MV-4-11 (cell line): ENCODE results near the gene OR5I1.
"Not testable (repeated sequence)": the region's sequence is repeated elsewhere in the genome, so short reads cannot be mapped to it uniquely, and the experiment has no call there.

ENCODE experiments used
- DNase-seq: peaks from one replicate; lab custom pipeline; 2025; lab: John Stamatoyannopoulos, UW

OR5I1 gene

DNA sequence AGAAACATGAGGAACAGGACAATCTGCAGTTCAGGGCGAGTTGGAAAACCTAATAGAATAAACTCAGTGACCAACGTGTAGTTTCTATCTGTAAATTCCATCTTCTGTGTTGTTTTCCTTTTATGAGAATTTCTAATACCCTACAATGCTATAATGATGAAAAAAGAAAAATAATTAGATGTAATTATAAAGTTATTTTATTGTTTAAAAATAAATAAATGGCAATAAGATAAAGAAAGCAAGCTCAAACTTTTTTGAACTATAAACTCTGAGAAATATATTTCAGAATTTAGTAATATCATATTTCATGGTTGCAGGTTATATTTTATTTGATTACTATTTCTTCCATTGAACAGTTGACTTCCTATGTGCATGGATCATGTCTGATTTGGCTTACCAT, at the start of gene OR5I1:
TSS of gene OR5I1 (minus strand) at position 101 of the 400 bp plus-strand sequence. CDS start at position 101, 0 bp downstream.
- no peak for DNase-seq

DNA sequence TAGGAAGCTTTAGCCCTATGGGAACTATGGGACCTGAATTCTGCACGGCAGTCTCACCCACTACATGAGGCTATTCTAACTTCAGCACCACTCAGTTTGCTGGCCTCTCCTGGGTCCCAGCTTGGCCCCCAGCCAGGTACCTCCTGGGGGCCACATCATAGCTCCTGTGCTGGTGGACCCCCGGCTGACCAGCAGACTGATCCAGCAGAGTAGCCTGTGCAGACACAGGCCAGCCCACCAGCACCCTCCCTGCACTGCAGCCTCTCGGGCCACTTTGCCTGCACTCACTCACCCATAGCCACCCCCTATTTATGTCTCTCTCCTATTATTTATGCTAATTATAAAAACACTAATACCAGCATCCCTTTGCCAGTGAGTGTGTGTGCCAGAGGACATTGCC, 34.7 kb upstream of the OR5I1 start:
- no peak for DNase-seq

DNA sequence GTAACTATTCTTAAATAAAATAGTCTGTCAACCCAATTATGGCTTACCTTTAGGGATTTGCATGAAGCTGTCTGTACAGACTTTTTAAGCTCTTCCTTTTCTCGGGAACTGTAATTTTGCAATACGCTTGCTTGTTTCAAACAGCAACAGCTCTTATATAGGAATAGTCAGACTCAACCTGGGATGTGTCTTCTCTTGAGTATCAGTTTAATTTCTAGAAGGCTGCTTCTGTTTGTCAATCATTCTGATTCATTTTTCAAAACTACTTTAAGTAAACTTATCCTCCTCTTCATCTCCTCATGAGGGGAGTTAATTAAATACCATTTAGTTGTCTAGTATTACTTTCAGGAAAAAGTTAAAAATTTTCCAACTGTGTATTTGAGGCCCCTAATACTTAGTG, 33.6 kb upstream of the OR5I1 start, which contains the start of gene OR10AG1:
TSS of gene OR10AG1 (minus strand) at position 101 of the 400 bp plus-strand sequence. CDS start at position 63, 38 bp downstream.
- no peak for DNase-seq

DNA sequence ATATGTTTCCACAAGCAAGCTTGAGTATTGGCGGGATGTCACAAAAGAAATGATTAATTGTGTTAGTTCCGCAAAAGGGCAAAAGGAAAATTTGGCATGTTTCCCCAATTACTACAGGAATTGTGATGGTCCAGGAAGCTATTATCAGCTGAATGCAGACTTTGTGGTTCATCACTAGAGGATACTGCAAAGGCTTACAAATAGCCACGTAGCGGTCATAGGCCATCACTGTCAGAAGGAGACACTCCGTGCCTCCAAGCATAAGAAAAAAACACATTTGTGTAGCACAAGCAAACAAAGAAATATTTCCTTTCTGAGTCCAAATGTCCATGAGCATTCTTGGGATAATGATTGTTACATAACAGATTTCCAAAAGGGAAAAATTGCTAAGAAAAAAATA, 31.7 kb upstream of the OR5I1 start:
- DNase-seq, result no peak

DNA sequence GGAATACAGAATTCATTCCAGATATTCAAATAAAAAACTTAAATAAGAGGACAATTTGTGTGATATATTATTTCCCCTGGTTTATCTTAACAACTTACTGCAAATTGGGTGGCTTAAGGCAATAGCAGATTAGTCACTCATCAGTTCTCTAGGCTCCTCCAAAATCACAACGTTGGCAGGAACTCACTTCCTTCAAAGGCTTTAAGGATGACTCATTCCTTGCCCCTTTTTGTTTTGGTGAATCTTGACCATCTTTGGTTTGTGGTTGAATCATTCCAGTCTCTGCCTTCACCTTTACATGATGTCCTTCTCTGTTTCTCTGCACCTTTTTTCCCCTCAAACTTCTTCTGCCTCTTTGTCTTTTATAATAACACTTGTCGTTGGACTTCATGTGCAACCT, 30.2 kb upstream of the OR5I1 start:
- DNase-seq, result no peak

DNA sequence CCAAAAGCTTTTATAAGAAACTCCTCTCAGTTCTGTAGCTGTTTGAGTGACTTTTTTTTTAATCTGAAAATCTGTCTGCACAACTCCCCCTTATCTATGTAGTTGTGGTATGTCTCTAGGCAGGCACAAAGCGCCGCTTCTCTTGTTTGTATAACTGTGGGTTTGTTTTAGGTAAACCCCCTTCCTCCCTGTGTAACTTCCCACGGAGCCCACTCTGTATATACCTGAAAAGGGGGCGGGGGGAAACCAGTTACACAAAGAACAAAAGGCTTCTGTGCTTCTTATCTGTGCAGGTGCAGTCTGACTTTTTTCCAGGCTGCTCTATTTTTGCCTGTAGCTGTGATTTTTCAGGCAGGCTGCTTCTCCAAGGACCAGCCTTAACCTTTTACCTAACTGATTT, 20.3 kb upstream of the OR5I1 start:
- DNase-seq, result no peak

DNA sequence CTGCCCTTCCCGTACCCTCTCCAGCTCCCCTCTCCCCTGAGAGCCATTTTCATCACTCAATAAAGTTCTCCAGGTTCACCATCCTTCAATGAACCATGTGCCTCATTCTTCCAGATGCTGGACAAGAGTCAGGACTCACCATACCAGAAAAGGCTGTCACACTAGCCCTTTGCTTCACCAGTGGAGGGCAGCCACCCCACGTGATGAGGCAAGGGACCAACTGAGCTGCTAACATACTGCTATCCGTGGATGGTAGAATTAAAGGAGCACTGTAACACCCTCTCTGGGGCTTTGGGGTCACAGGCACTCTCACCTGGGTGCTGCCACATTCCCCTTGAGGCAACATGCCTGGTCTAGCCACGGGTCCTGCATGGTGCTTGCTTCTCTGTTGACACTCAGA, 13.1 kb upstream of the OR5I1 start:
- no peak for DNase-seq

DNA sequence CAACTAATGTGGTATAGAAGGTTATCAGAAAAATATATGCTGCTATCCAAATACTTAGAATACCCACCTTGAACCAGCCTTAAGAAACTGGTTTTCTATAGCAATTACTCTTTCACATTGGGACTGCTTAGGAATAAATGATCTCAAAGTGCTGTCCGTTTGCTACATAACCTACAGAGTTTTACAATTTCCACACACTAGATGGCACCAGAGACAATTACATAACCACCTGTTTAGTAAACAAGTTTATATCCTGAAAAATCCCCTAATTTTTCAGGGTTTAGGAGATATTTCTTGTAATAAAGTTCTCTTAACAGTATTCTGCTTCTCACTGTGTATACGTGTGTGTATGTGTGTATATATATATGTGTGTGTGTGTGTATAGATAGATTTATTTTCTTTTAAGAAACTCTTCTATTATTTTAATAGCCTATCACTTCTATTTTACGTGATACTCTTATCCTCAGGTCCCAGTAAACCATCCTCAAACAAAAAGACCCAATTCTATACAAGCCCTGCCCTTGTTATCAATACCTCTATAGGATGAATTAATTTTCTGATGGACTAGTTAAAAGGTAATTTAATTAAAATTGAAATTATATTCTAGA, 6.7 kb upstream of the OR5I1 start:
- peak; percentile 4 for DNase-seq

DNA sequence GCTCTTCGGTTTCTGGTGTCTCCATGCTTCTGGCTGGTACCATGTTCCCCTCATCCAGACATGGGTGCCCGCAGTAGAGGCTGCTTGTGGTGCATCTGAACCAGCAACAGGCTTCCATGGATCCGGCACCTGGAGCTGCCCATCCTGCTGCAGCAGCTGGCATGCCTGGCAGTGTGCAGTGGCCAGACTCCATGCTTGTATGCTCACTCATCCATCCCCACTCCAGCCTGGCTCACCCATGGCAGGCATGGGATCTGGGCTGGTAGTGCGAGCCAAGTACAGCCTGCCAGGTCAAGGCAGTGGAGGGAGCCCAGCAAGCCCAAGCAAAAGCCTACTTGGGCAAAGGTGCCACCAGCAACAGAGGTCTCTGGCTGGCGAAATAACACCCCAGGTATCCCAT, 15.7 kb downstream of the OR5I1 start:
- DNase-seq, result no peak

DNA sequence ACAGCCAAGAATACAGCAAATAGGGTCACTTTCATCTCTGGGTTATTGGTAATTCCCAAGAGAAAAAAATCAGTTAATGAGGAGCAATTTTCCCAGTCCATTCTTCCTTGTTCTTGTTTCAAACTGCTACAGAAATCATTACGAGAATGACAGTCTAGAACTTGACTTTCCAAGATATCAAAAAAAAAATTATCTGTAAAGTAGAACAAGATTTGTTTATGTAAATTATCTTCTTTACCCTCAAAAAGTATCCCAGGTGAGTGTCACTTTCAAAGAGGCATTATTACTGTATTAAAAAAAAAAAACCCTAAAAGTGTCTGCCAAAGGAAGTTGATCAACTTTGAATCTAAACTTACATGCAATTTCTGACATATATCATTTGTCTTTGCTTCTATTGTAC, 21.7 kb downstream of the OR5I1 start, which contains the start of gene OR5W2:
TSS of gene OR5W2 (minus strand) at position 101 of the 400 bp plus-strand sequence. CDS start at position 101, 0 bp downstream.
- DNase-seq, result no peak

DNA sequence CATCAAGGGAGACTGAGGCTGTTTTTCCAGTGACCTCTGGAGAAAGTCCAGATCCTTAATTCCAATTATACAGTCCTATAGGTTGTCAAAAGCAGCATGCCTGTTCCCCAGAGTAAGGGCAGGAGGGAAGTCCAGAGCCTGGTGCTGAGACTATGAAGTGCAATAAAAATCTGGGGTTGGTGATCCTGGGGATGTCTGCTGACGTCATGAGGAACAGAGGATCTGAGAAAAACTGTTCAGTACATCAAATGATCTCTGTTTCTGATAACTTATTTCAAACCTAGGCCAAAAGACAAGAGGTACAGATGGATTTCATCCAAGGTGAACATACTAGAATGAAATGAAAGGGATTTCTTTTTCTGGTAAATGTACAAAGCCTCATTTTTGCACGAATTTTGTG, 33.9 kb downstream of the OR5I1 start:
- DNase-seq, result no peak

DNA sequence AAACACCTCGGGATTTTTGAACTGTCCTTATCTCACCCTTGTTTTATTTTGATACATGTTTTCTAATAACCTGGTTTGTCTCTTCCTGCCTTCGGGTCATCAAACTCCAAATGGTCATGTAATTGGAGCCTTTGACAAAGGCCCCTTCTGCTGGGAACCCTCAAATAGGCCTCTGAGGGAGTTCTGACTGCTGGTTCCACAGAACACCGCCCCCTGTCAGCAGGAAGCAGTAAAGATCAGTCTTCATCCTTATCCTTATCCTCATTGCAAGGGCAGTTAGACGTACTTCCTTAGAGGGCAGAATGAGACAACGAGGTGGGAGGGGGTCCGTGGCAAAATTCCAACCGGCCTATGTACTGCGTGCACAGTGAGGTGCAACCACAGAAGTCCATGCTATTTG, 41.0 kb downstream of the OR5I1 start:
- DNase-seq, result no peak

DNA sequence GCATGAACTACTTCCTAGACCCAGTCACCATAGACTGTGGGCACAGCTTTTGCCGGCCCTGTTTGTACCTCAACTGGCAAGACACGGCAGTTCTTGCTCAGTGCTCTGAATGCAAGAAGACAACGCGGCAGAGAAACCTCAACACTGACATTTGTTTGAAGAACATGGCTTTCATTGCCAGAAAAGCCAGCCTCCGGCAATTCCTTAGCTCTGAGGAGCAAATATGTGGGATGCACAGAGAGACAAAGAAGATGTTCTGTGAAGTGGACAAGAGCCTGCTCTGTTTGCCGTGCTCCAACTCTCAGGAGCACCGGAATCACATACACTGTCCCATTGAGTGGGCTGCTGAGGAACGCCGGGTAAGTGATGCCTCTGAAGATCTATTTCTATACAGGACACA, 50.7 kb downstream of the OR5I1 start:
- DNase-seq, result not testable (repeated sequence)
